Measurements from ENCODE around the gene PFKFB1. TPM values are rescaled to one million over a fixed set of nuclear protein-coding genes. Genes with fewer than 3 reads are reported as not detected.

PFKFB1 gene
- polyA plus RNA-seq, 1 experiment: 0.10 TPM

GRCh38 chrX:55029291-55029690, 35.3 kb upstream of the PFKFB1 start:
- CTCF ChIA-PET: no interaction called here
- no peaks in the 10 kb centered on the region for H3K27me3 ChIP-seq (ENCODE audit: control insufficient read depth, insufficient read depth, low read length)
- no peaks in the 10 kb centered on the region for H3K36me3 ChIP-seq (ENCODE audit: control insufficient read depth, insufficient read depth, low read length)
- H3K4me3 ChIP-seq (ENCODE audit: low read depth, low read length): no peak overlapping the region
- DNase-seq (ENCODE audit: low read depth): no peak
- no peak for TF ChIP-seq CTCF (IDR thresholded peaks at IDR 0.05; ENCODE audit: insufficient read depth, low read depth, low read length)
- POLR2A ChIA-PET: no interaction called here

- no peaks in the 10 kb centered on the region for H3K36me3 ChIP-seq (ENCODE audit: control insufficient read depth, insufficient read depth, low read length)
Observed at GRCh38 chrX:55028611-55029010, 34.6 kb upstream of the PFKFB1 start.

GRCh38 chrX:55028040-55028439, 34.1 kb upstream of the PFKFB1 start:
- ChIA-PET POLR2A (no interaction called here), CTCF (no interaction called here)
- DNase-seq (ENCODE audit: low read depth): no peak
- no peaks in the 10 kb centered on the region for H3K36me3 ChIP-seq (ENCODE audit: control insufficient read depth, insufficient read depth, low read length)
- H3K27me3 ChIP-seq (ENCODE audit: control insufficient read depth, insufficient read depth, low read length): no peaks in the 10 kb centered on the region
- no peak for TF ChIP-seq CTCF (IDR thresholded peaks at IDR 0.05; ENCODE audit: insufficient read depth, low read depth, low read length)
- no peak overlapping the region for H3K4me3 ChIP-seq (ENCODE audit: low read depth, low read length)

More at GRCh38 chrX:55028611-55029010, 34.6 kb upstream of the PFKFB1 start:
- no peak overlapping the region for H3K4me3 ChIP-seq (ENCODE audit: low read depth, low read length)
- POLR2A ChIA-PET: no interaction called here
- H3K27me3 ChIP-seq (ENCODE audit: control insufficient read depth, insufficient read depth, low read length): no peaks in the 10 kb centered on the region
- no peak for TF ChIP-seq CTCF (IDR thresholded peaks at IDR 0.05; ENCODE audit: insufficient read depth, low read depth, low read length)
- DNase-seq (ENCODE audit: low read depth): no peak
- CTCF ChIA-PET: no interaction called here

- no peak for TF ChIP-seq CTCF (IDR thresholded peaks at IDR 0.05; ENCODE audit: insufficient read depth, low read depth, low read length)
- ChIA-PET POLR2A (no interaction called here), CTCF (no interaction called here)
- no peak for DNase-seq (ENCODE audit: low read depth)
- H3K4me3 ChIP-seq (ENCODE audit: low read depth, low read length): no peak overlapping the region
- no peaks in the 10 kb centered on the region for H3K27me3 ChIP-seq (ENCODE audit: control insufficient read depth, insufficient read depth, low read length)
- no peaks in the 10 kb centered on the region for H3K36me3 ChIP-seq (ENCODE audit: control insufficient read depth, insufficient read depth, low read length)
Observed at GRCh38 chrX:55026840-55027239, 32.9 kb upstream of the PFKFB1 start.

- H3K27me3 ChIP-seq (ENCODE audit: control insufficient read depth, insufficient read depth, low read length): no peaks in the 10 kb centered on the region
- H3K4me3 ChIP-seq (ENCODE audit: low read depth, low read length): no peak overlapping the region
- no peak for DNase-seq (ENCODE audit: low read depth)
- H3K36me3 ChIP-seq (ENCODE audit: control insufficient read depth, insufficient read depth, low read length): no peaks in the 10 kb centered on the region
- POLR2A ChIA-PET: no interaction called here
- CTCF ChIA-PET: no interaction called here
- TF ChIP-seq CTCF (IDR thresholded peaks at IDR 0.05; ENCODE audit: insufficient read depth, low read depth, low read length): no peak
Observed at GRCh38 chrX:55026143-55026542, 32.2 kb upstream of the PFKFB1 start.
